Activated T-cell treated with anti-CD3 and anti-CD28 coated beads for 48 hours (primary cell): ENCODE results near the gene ERI3.
"Not testable (repeated sequence)": the region's sequence is repeated elsewhere in the genome, so short reads cannot be mapped to it uniquely, and the experiment has no call there.

ENCODE experiments used
- DNase-seq: peaks from one replicate; pipeline ENCODE4 v3.0.0-alpha.2; 2020; ENCODE audit warnings: low read depth

Gene ERI3

DNA sequence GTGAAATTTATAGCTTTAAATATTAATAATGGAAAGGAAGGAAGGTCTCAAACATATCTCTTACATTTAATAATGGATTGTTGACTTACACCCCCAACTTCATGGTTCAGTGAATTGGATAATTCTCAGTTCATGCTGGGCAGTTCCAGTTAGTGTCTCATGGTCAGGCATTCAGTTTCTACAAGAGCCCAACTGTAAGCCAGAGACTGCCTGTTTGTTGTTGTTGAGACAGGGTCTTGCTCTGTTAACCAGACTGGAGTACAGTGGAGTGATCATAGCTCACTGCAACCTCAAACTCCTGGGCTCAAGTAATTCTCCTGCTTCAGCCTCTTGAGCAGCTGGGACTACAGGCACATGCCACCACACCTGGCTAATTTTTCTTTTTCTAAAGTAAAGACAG lies 146.8 kb downstream of the ERI3 start:
- no peak for DNase-seq

DNA sequence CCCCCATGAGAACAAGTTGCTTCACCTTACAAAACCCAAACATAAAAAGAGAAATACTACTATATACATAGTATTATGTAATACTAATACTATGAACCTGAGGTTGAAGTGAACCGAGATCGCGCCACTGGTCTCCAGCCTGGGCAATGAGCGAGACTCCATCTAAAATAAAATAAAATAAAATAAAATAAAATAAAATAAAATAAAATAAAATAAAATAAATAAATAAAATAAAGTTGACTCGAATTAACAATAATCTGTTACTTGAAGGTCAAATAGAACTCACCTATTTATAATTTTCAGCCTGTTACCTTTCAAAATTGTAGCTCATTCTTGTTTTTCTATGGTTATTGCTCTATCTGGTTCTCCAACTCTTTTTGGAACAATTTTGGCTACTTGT lies 148.5 kb downstream of the ERI3 start:
- not testable (repeated sequence) for DNase-seq

DNA sequence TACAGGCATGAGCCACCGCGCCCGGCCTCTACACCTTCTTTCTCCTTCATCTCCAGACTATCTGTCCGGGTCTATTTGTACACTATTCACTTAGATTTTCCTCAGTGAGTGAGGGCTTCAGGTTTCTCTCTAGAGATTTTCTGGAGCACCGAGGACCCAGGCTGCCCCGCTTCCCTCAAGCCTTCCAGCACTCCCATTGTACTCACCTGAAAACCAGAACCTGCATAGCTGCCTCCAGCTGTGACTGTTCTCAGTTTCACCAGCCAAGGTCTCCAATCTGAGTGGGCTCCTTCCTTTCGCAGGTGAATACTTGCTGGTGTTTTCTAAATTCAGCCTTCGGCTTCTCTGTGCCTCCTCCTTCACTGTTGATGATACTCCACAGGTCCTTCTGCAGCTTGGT lies 154.7 kb downstream of the ERI3 start:
- no peak for DNase-seq

DNA sequence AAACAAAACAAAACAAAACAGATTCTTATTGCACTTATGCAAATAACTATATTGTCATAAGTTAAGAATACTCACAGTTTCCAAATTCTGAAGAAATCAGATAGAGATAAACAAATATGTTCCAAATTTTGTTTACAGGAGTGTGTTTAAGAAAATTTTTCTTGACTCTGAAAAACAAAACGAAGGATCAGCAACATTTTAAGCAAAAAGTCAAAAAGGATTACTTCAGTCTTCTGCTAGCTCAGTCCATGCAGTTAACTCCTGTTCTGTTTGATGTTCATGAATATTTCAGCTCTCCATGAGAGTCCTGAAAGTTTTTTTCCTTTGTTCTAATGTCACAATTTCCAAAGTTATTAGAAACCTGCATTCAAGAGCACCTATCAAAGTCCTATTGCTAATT lies 180.4 kb downstream of the ERI3 start:
- no peak for DNase-seq
